ENCODE measurements around the gene ATP1A1.
A peak's percentile ranks its signal among the peaks of the same experiment; 100 is the strongest.

ATP1A1 gene

DNA sequence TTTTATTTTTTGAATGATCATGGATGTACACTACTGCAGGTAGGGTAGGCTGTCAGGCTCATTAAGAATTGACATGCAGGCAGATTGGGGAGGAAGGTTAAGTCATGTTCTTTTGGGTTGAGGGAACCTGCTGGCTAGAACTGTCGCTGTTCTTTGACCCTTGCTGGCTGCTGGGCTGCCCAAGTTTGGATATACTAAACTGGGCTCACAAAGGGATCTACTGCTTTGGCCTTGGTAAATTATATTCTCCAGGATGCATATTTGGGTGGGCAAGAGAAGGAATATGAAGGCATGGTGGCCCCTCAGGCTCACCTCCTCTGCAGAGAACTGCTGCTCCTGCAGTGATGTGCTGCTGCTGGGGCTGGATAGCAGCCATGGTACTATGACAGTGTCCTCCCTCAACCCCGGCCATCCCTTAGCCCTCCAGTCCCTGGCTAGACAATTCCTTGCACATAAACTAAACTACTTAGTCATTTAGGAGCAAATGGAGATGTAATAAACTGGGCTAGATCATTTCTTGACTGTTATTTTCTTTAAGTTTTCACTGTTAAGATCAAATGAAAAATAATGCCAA, 6.1 kb downstream of the ATP1A1 start:
- Histone ChIP-seq H3K27ac (ENCODE audit: low read depth, low read length) (peak overlapping the region; percentile 99), H3K4me3 (ENCODE audit: low read depth, low read length) (peak overlapping the region; percentile 83)

DNA sequence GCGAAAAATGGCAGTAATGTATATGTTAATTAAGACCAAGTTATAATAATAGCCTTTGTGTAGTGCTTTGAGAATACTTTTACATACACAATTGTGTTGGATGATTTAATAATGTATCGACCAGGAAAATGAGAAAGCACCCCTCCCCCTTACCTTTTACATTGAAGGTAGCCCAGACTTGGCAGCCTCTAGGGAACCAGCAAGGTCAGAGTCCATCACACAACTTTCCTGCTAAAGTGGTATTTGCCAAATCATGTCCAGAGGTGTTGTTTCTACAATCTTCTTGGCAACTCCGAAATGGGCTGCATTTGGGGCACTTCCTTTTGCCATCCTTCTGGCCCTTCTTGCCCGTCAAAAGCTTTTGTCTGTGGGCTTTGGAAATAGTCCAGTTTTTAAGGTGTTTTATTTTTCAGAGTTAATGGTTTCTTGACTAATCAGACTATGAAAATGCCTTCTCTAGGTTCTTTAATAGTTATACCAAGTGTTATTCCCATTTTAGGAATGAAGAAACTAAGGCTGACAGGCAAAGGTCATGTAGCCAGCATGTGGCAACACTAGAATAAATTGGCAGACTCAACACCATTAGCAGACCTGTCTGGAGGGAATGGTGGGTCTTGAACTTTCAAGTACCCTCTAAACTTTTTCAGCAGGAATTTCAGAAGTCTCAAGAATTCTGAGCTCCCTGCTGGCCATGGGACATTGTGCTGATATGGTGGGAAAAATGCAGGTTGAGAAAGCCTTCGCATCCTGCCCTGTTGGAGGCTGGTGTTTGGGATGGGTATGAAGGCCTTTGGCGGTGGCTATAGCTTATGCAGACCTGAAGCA, 6.8 kb downstream of the ATP1A1 start:
- peaks cover 90% of the 10 kb centered on the region for H3K79me2 ChIP-seq (ENCODE audit: control insufficient read depth, insufficient read depth, low read length, unreplicated experiment)
- H3K4me1 ChIP-seq (ENCODE audit: control insufficient read depth, insufficient read depth, low read length, unreplicated experiment): peaks cover 58% of the 10 kb centered on the region
- H2AFZ ChIP-seq (ENCODE audit: low read length, unreplicated experiment): no peak overlapping the region
- peak overlapping the region; percentile 99 for H3K27ac ChIP-seq (ENCODE audit: low read depth, low read length)
- peak overlapping the region; percentile 83; the same call in 1 of the 2 replicates for H3K4me3 ChIP-seq (ENCODE audit: low read depth, low read length)
- peaks cover 6% of the 10 kb centered on the region for H3K36me3 ChIP-seq (ENCODE audit: insufficient read depth, low read length)
- no peaks in the 10 kb centered on the region for H3K27me3 ChIP-seq (ENCODE audit: insufficient read depth, low read length)

More for the DNA sequence above, 6.1 kb downstream of the ATP1A1 start:
- Histone ChIP-seq H3K36me3 (ENCODE audit: insufficient read depth, low read length) (peaks cover 2% of the 10 kb centered on the region; the same call in 1 of the 2 replicates), H3K27me3 (ENCODE audit: insufficient read depth, low read length) (no peaks in the 10 kb centered on the region), H3K79me2 (ENCODE audit: control insufficient read depth, insufficient read depth, low read length, unreplicated experiment) (peaks cover 90% of the 10 kb centered on the region), H3K4me1 (ENCODE audit: control insufficient read depth, insufficient read depth, low read length, unreplicated experiment) (peaks cover 62% of the 10 kb centered on the region), H2AFZ (ENCODE audit: low read length, unreplicated experiment) (no peak overlapping the region)

DNA sequence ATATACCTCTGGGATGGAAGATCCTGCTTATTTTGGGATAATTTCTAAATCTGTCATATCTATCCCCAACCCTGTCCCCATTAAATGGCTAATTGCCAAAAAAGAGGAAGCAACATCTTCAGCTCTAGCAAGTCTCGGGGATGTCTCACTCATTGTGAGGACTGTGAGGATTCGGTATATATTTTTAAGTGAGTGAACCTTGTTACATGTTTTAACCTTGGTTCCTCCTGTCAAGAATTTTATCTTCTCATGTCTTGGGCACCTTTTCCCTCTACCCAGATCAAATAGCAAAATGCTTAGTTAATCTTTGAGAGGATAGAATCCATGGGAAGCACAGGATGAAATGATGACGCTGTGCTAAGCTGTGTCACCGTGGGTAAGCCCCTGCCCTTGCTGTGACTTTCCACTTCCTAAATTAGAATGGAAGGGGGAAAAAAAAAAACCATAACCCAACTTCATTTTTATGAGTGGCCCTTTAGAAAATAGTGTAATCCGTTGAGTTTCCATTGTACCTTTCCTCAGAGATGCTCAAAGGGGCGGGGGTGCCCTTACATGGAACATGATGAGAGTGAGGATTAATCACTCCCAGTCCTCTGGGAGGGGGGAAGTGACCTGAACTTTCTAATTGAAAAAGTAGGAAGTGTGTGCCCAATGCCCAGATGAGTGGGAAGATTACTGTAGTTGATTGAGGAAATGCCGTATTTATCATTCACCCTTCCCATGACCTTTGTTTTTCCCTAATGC, 7.6 kb downstream of the ATP1A1 start:
- peaks cover 13% of the 10 kb centered on the region for H3K36me3 ChIP-seq (ENCODE audit: insufficient read depth, low read length)
- no peak overlapping the region for H3K27ac ChIP-seq (ENCODE audit: low read depth, low read length)
- H3K27me3 ChIP-seq (ENCODE audit: insufficient read depth, low read length): no peaks in the 10 kb centered on the region
- no peak overlapping the region for H2AFZ ChIP-seq (ENCODE audit: low read length, unreplicated experiment)
- no peak overlapping the region for H3K4me3 ChIP-seq (ENCODE audit: low read depth, low read length)
- peaks cover 50% of the 10 kb centered on the region for H3K4me1 ChIP-seq (ENCODE audit: control insufficient read depth, insufficient read depth, low read length, unreplicated experiment)
- peaks cover 83% of the 10 kb centered on the region for H3K79me2 ChIP-seq (ENCODE audit: control insufficient read depth, insufficient read depth, low read length, unreplicated experiment)

DNA sequence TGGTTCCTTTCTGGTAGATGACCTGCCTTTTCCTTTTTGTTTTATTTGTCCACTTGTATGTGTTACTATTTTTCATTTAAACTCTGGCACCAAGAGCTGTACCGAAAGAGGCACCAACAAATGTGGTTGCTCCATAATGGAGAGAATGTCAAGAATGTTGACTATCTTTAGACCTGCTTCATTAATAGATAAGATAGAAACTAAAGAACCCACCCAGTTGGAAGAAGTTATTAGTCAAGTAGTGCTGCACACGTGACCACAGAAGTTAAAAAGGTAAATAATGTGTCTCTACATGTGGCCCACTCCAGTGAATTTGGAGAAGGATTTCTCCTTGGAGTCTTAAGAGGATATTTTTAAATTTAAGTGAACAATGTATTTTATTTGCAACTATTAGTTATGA, 9.3 kb downstream of the ATP1A1 start:
- peaks cover 20% of the 10 kb centered on the region for H3K36me3 ChIP-seq (ENCODE audit: insufficient read depth, low read length)
- H3K27ac ChIP-seq (ENCODE audit: low read depth, low read length): no peak overlapping the region
- H3K79me2 ChIP-seq (ENCODE audit: control insufficient read depth, insufficient read depth, low read length, unreplicated experiment): peaks cover 72% of the 10 kb centered on the region
- no peak overlapping the region for H2AFZ ChIP-seq (ENCODE audit: low read length, unreplicated experiment)
- no peak overlapping the region for H3K4me3 ChIP-seq (ENCODE audit: low read depth, low read length)
- H3K27me3 ChIP-seq (ENCODE audit: insufficient read depth, low read length): no peaks in the 10 kb centered on the region
- H3K4me1 ChIP-seq (ENCODE audit: control insufficient read depth, insufficient read depth, low read length, unreplicated experiment): peaks cover 42% of the 10 kb centered on the region

DNA sequence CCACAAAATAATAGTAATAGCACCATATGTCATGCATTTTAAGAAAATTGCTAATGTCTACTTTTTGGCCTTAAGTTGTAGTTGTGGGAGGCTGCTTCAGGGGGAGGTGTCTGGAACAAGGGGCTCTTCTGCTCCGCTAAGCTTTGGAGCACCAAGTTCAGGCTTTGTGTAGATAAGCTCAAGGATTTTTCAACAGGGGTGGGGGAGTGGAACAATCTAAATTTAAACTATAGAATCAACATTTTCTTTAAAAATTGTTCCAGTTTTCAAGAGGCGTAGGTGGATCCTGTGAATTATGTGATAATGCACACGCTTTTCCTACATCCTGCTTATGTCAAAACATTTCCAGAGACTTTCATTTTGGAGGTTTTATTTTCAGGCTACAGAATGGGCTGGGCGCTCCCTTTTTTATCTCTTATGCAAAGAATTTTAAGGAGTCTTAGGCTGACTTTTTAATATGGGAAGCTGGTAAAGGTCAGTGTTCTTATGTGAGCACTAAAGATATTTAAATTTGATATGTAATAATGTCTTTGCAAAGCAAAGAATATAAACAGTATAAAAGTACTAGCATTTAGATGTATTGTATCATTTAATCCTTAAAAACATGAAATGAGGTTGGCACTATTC, 9.9 kb downstream of the ATP1A1 start:
- Histone ChIP-seq H3K36me3 (ENCODE audit: insufficient read depth, low read length) (peaks cover 26% of the 10 kb centered on the region), H3K27ac (ENCODE audit: low read depth, low read length) (no peak overlapping the region), H3K27me3 (ENCODE audit: insufficient read depth, low read length) (no peaks in the 10 kb centered on the region), H2AFZ (ENCODE audit: low read length, unreplicated experiment) (no peak overlapping the region), H3K4me1 (ENCODE audit: control insufficient read depth, insufficient read depth, low read length, unreplicated experiment) (peaks cover 37% of the 10 kb centered on the region), H3K79me2 (ENCODE audit: control insufficient read depth, insufficient read depth, low read length, unreplicated experiment) (peaks cover 67% of the 10 kb centered on the region), H3K4me3 (ENCODE audit: low read depth, low read length) (no peak overlapping the region)

DNA sequence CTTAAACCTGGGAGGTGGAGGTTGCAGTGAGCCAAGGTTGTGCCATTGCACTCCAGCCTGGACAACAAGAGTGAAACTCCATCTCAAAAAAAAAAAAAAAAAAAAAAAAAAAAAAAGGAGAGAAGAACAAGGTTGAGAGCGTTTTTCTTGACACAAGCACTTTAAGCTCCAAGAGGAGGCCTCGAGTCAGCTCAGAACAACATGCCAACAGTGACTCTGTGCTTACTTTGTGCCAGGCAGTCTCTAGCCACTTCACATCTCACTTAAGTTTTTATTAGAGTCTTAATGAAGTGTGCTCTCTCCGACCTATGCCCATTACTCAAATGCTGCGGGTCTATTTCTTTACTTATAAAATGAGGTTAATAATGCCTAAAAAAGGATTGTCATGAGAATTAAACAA, 13.0 kb downstream of the ATP1A1 start:
- H3K79me2 ChIP-seq (ENCODE audit: control insufficient read depth, insufficient read depth, low read length, unreplicated experiment): peaks cover 40% of the 10 kb centered on the region

DNA sequence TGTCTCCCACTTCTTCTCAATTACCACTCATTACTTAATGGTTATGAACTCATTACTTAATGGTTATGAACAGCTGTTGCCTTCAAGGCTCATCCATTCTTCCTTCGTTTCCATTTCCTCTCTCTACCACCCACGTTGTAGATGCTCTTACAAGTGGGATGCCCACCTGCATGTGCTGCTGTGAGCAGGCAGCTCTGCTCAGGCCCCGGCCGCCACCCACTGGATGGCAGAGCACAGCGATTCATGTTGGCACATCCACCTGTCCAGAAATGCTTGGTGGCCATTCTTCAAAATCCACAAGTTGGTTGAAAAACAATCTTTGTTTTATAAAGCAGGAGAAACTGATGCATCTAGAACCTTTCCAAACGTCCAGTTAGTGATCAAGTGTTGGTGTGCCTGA, 14.5 kb downstream of the ATP1A1 start:
- peaks cover 25% of the 10 kb centered on the region for H3K79me2 ChIP-seq (ENCODE audit: control insufficient read depth, insufficient read depth, low read length, unreplicated experiment)
- H2AFZ ChIP-seq (ENCODE audit: low read length, unreplicated experiment): no peak overlapping the region
- H3K27ac ChIP-seq (ENCODE audit: low read depth, low read length): no peak overlapping the region
- H3K4me1 ChIP-seq (ENCODE audit: control insufficient read depth, insufficient read depth, low read length, unreplicated experiment): peaks cover 3% of the 10 kb centered on the region
- no peak overlapping the region for H3K4me3 ChIP-seq (ENCODE audit: low read depth, low read length)
- peaks cover 67% of the 10 kb centered on the region for H3K36me3 ChIP-seq (ENCODE audit: insufficient read depth, low read length)
- H3K27me3 ChIP-seq (ENCODE audit: insufficient read depth, low read length): no peaks in the 10 kb centered on the region

More for the DNA sequence above, 13.0 kb downstream of the ATP1A1 start:
- H3K36me3 ChIP-seq (ENCODE audit: insufficient read depth, low read length): peaks cover 56% of the 10 kb centered on the region
- H3K27me3 ChIP-seq (ENCODE audit: insufficient read depth, low read length): no peaks in the 10 kb centered on the region
- no peak overlapping the region for H2AFZ ChIP-seq (ENCODE audit: low read length, unreplicated experiment)
- H3K4me1 ChIP-seq (ENCODE audit: control insufficient read depth, insufficient read depth, low read length, unreplicated experiment): peaks cover 9% of the 10 kb centered on the region
- H3K4me3 ChIP-seq (ENCODE audit: low read depth, low read length): no peak overlapping the region
- H3K27ac ChIP-seq (ENCODE audit: low read depth, low read length): no peak overlapping the region

DNA sequence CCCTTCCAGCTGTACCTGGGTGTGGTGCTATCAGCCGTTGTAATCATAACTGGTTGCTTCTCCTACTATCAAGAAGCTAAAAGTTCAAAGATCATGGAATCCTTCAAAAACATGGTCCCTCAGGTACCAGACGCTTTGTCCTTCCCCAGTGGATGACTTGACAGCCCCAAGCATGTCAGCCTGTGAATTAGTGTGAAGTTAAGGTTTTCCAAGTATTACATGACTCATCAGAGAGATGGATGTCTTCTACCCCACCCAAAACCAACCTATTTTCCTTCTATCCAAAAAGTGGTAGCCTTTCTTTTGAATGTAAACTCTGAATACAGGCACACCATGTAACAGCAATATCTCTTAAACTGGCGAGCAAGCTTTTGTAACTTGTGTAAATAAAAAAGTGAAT, 15.1 kb downstream of the ATP1A1 start:
- Histone ChIP-seq H3K4me1 (ENCODE audit: control insufficient read depth, insufficient read depth, low read length, unreplicated experiment) (no peaks in the 10 kb centered on the region), H2AFZ (ENCODE audit: low read length, unreplicated experiment) (no peak overlapping the region), H3K36me3 (ENCODE audit: insufficient read depth, low read length) (peaks cover 71% of the 10 kb centered on the region), H3K27me3 (ENCODE audit: insufficient read depth, low read length) (no peaks in the 10 kb centered on the region), H3K79me2 (ENCODE audit: control insufficient read depth, insufficient read depth, low read length, unreplicated experiment) (peaks cover 19% of the 10 kb centered on the region), H3K4me3 (ENCODE audit: low read depth, low read length) (no peak overlapping the region), H3K27ac (ENCODE audit: low read depth, low read length) (no peak overlapping the region)

DNA sequence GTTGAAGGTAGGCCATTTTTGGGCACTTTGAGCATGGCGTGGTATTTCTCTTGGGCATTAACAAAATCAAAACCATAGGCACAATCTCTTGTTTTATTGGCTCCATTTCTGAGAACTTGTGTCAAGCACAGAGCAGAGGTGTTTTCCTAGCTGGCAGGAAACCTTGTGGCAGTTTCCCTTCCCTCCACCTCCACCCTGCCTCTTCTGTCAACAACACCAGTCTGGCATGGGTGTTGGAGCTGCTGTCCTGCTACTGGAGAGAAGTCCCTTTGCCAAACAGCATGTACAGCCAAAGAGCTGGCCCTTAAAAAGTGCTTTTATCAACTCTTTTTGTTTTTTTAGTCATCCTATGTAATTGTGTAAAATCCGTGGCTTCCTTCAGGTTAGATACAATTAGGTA, 16.0 kb downstream of the ATP1A1 start:
- no peak overlapping the region for H3K27ac ChIP-seq (ENCODE audit: low read depth, low read length)
- H3K27me3 ChIP-seq (ENCODE audit: insufficient read depth, low read length): no peaks in the 10 kb centered on the region
- peaks cover 78% of the 10 kb centered on the region for H3K36me3 ChIP-seq (ENCODE audit: insufficient read depth, low read length)
- H3K4me1 ChIP-seq (ENCODE audit: control insufficient read depth, insufficient read depth, low read length, unreplicated experiment): no peaks in the 10 kb centered on the region
- no peak overlapping the region for H3K4me3 ChIP-seq (ENCODE audit: low read depth, low read length)
- H2AFZ ChIP-seq (ENCODE audit: low read length, unreplicated experiment): no peak overlapping the region
- peaks cover 10% of the 10 kb centered on the region for H3K79me2 ChIP-seq (ENCODE audit: control insufficient read depth, insufficient read depth, low read length, unreplicated experiment)

DNA sequence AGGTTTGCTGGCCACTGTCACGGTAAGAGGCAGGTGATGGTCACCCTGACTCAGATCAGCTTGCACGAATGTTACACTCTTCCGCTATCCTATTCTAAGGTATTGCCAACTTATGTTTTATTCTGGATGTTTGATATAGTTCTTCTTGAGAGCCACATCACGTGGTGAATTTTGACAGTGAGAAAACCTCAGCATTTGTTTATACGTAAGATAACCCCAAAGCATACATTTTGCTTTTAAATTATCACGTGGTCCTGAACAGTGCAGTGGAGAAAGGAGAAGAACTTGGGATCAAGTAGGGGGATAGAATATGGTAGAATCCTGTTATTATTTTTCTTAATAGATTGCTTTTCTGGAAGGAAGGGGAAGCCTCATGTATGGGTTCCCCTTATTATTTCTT, 16.6 kb downstream of the ATP1A1 start:
- Histone ChIP-seq H3K4me3 (ENCODE audit: low read depth, low read length) (no peak overlapping the region), H3K4me1 (ENCODE audit: control insufficient read depth, insufficient read depth, low read length, unreplicated experiment) (no peaks in the 10 kb centered on the region), H3K36me3 (ENCODE audit: insufficient read depth, low read length) (peaks cover 80% of the 10 kb centered on the region), H3K79me2 (ENCODE audit: control insufficient read depth, insufficient read depth, low read length, unreplicated experiment) (peaks cover 4% of the 10 kb centered on the region), H3K27ac (ENCODE audit: low read depth, low read length) (no peak overlapping the region), H2AFZ (ENCODE audit: low read length, unreplicated experiment) (no peak overlapping the region), H3K27me3 (ENCODE audit: insufficient read depth, low read length) (no peaks in the 10 kb centered on the region)

All from ACC112 (cell line).